GM12891 (cell line): ENCODE measurements around the gene MEGF6.

Source experiments
- POLR2AphosphoS5 ChIP-seq: IDR thresholded peaks from 2 replicates; pipeline ENCODE4 v1.6.1; 2011; ENCODE audit warnings: low read depth, low read length, control low read depth
- POU2F2 ChIP-seq: IDR thresholded peaks from 2 replicates; pipeline ENCODE4 v1.6.1; 2011; ENCODE audit warnings: low read depth, mild to moderate bottlenecking, control low read depth, low read length, moderate library complexity

DNA sequence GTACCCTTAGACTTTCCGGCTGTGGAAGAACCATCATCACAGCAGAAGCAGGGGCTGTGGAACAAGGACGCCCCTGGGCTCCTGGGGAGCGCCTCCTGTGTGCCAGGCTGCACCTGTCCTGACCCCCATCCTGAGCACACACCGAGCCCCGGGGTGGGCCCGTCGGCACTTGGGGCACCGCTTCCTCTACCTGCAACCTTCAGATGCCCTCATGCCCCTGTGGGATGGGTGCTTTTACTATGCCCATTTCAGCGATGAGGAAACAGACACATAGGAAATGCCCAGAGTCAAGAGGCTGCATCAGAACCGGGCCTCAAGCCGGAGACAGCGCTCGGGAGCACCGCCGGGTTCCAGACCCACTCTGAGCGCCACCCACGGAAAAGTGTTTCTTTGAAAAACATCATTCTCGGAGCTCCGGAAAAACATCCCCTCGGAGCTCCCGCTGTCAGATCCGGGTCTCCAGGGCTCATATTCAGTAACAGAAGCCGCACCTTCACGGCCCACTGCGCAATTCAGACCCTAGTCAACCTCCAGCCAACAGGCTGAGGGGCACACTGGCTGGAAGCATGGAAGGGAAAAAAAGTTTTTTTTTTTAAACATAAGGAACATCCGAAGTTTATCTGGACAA, 21.5 kb upstream of the MEGF6 start:
- no peak for TF ChIP-seq POU2F2
- TF ChIP-seq POLR2AphosphoS5: no peak
